Body of pancreas (tissue), 4 donors: Measurements from ENCODE around the gene MYCBP2. TPM values are rescaled to one million over a fixed set of nuclear protein-coding genes. Genes with fewer than 3 reads are reported as not detected.
"Not testable (repeated sequence)": the region's sequence is repeated elsewhere in the genome, so short reads cannot be mapped to it uniquely, and the experiment has no call there.

Source experiments
- ATAC-seq: fragments of 150-250 bp; one replicate; pipeline ENCODE4 v1.9.1; 2016
- DNase-seq, 4 donors: peaks; one replicate each; pipeline ENCODE4 v3.0.0-alpha.2; 2019
- H3K27ac ChIP-seq, 4 donors: fragments of 200-600 bp; sonication (generic); 1 replicate in 3 of 4; 2 replicates in 1 of 4; pipeline versions ENCODE4 v1.5.1 to v1.6.1; 2016 to 2019; ENCODE audit warnings: mild to moderate bottlenecking in 1 of 4, mixed read lengths in 1 of 4, moderate library complexity in 1 of 4
- H3K27me3 ChIP-seq, 2 donors: fragments of 200-600 bp; sonication (generic); one replicate each; pipeline ENCODE4 v1.6.0; 2016; ENCODE audit warnings: mild to moderate bottlenecking in 1 of 2
- H3K36me3 ChIP-seq, 2 donors: fragments of 200-600 bp; sonication (generic); replicated peaks in 1 of 2; 2 replicates each; pipeline ENCODE4 v1.5.1; 2016; ENCODE audit warnings: low read depth in 2 of 2; ENCODE audit not compliant: insufficient read depth in 1 of 2
- H3K4me1 ChIP-seq: fragments of 200-600 bp; sonication (generic); one replicate; pipeline ENCODE4 v1.6.0; 2016
- H3K4me3 ChIP-seq, 2 donors: fragments of 200-600 bp; sonication (generic); 1 replicate in 1 of 2; 2 replicates in 1 of 2; pipeline ENCODE4 v1.5.1; 2016 to 2019
- H3K9me3 ChIP-seq, 3 donors: fragments of 200-600 bp; sonication (generic); 1 replicate in 2 of 3; 2 replicates in 1 of 3; pipeline ENCODE4 v1.5.1; 2016
- POLR2A ChIP-seq, 3 donors: fragments of 450-650 bp; IDR thresholded peaks; one replicate each; pipeline ENCODE4 v1.6.1; 2016; ENCODE audit warnings: antibody characterized with exemption in 3 of 3, mild to moderate bottlenecking in 2 of 3
- WGBS, 2 donors: methylation state at CpG; one replicate each; pipeline ENCODE4 v1.1.5; 2017; 5-methylcytosine and 5-hydroxymethylcytosine counted together
- intact Hi-C: fragments of 100-400 bp; cut with DNase I; formaldehyde crosslinking; loops from one replicate; pipeline ENCODE4 v1.15.1; 2023
- total RNA-seq, 2 donors: library from RNA; depleted of rRNA; stranded (reverse); fragments of >200 nt; gene quantifications; one replicate each; pipeline ENCODE4 v1.1.0, GENCODE V29; 2016
- TF ChIP-seq, protein P1 (sequence below), 7 experiments: fragments of 450-650 bp in 4 of 7; fragments of 200-600 bp in 3 of 7; sonication (generic) in 3 of 7; IDR thresholded peaks; one replicate each; pipeline ENCODE4 v1.5.1; 2016 to 2019; ENCODE audit warnings: antibody characterized with exemption in 7 of 7

MYCBP2 gene
- total RNA-seq, 2 donors from 2014 or later, result 85.9 to 127 TPM

DNA sequence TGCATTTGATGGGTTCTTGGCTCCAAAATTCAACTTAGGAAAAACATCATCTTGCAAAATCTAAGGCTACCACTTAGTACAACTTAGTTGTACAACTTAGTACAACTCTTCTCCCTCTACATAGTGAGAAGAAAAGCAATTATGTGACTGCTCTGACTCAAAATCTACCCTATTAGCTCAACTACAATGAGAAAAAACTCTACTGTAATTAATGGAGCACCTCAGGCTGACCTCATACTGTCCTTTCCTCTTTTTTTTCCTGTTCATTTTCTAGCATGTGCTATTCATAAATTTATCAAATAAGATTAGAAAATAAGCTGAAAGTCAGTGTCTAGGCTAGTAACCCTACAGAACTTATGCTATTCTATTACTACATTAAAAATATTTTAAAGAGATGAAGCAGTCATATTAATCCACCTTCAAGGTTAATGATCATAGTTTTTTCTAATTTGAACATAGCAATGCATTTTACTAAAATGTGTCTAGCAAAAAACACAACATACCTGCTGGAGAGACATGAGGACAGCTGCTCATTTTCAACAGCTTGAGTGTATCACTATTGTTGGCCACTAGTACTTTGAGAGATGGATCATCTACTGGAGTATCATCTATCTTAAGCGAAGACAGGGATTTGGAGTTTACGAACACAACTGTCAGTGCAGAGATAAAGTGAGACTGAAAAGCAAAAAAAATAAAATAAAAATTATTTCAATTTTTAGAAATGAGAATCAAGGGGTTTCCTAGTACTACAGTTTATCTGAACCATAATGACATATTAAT, 311.8 kb downstream of the MYCBP2 start:
- no peaks in the 10 kb centered on the region for H3K9me3 ChIP-seq
- H3K36me3 ChIP-seq, result peaks cover 0 to 23% of the 10 kb centered on the region in 2 donors
- intact Hi-C loops, result no loop called here
- ATAC-seq (no peak), DNase-seq (no peak)
- H3K27me3 ChIP-seq, result no peaks in the 10 kb centered on the region
- no peak overlapping the region for H3K4me3 ChIP-seq
- H3K27ac ChIP-seq, result no peak overlapping the region
- 98% methylated on average over 2 of the region's 2 CpGs for WGBS, 2 donors
- TF ChIP-seq, protein P1, sequence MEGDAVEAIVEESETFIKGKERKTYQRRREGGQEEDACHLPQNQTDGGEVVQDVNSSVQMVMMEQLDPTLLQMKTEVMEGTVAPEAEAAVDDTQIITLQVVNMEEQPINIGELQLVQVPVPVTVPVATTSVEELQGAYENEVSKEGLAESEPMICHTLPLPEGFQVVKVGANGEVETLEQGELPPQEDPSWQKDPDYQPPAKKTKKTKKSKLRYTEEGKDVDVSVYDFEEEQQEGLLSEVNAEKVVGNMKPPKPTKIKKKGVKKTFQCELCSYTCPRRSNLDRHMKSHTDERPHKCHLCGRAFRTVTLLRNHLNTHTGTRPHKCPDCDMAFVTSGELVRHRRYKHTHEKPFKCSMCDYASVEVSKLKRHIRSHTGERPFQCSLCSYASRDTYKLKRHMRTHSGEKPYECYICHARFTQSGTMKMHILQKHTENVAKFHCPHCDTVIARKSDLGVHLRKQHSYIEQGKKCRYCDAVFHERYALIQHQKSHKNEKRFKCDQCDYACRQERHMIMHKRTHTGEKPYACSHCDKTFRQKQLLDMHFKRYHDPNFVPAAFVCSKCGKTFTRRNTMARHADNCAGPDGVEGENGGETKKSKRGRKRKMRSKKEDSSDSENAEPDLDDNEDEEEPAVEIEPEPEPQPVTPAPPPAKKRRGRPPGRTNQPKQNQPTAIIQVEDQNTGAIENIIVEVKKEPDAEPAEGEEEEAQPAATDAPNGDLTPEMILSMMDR (IDR thresholded peaks at IDR 0.05), result no peak
- TF ChIP-seq POLR2A (IDR thresholded peaks at IDR 0.05), result no peak
- H3K4me1 ChIP-seq, result peaks cover 28% of the 10 kb centered on the region

DNA sequence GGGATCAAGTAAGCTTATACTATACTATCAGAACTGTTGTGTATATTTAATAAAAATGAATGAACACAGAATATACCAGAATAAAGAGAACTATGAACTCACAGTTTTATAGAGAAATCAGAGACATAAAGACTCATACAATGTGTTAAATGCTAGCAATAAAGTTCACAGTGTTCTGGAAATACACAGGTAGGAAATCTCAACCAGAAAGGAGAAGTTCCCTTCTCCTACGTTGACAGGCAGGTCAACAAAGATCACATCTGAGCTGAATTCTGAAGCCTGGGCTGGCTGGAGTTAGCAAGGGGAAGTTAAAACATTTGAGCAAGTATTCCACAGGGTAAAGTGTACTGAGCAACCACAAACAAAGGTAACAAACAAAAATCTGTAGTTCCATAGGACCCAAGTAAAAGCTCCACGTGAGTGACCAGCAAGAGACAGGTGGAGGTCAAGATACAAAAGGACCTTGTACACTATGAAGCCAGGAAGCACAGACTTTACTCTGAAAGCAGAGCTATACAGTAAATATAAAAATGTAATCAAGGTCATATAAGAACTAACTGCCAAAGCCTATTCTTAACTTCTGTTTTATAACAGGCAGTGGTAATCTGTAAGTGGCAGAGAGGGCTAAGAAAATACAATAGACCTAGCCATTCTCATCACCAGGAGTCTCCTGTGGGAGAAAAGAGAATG, 312.9 kb downstream of the MYCBP2 start:
- peaks cover 0 to 30% of the 10 kb centered on the region in 2 donors for H3K36me3 ChIP-seq
- no peaks in the 10 kb centered on the region for H3K27me3 ChIP-seq
- H3K27ac ChIP-seq, result no peak overlapping the region
- DNase-seq (no peak), ATAC-seq (no peak)
- no peak overlapping the region for H3K4me3 ChIP-seq
- H3K4me1 ChIP-seq, result peaks cover 20% of the 10 kb centered on the region
- 42 to 64% methylated on average over 2 of the region's 2 CpGs for WGBS, 2 donors
- no peaks in the 10 kb centered on the region for H3K9me3 ChIP-seq
- no peak for TF ChIP-seq POLR2A (IDR thresholded peaks at IDR 0.05)
- TF ChIP-seq, protein P1 (IDR thresholded peaks at IDR 0.05), result no peak
- intact Hi-C loops, result no loop called here

DNA sequence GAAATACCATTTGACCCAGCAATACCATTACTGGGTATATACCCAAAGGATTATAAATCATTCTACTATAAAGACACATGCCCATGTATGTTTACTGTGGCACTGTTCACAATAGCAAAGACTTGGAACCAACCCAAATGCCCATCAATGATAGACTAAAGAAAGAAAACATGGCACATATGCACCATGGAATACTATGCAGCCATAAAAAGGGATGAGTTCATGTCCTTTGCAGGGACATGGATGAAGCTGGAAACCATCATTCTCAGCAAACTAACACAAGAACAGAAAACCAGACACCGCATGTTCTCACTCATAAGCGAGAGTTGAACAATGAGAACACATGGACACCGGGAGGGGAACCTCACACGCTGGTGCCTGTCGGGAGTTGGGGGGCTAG, 317.2 kb downstream of the MYCBP2 start:
- ATAC-seq, DNase-seq, H3K9me3 ChIP-seq, H3K27ac ChIP-seq, H3K27me3 ChIP-seq, H3K4me3 ChIP-seq, intact Hi-C loops: not testable (repeated sequence)
- H3K36me3 ChIP-seq, result peaks cover 0 to 20% of the 10 kb centered on the region in 2 donors
- H3K4me1 ChIP-seq, result peaks cover 11% of the 10 kb centered on the region
- 94 to 96% methylated on average over 5 of the region's 5 CpGs for WGBS, 2 donors

DNA sequence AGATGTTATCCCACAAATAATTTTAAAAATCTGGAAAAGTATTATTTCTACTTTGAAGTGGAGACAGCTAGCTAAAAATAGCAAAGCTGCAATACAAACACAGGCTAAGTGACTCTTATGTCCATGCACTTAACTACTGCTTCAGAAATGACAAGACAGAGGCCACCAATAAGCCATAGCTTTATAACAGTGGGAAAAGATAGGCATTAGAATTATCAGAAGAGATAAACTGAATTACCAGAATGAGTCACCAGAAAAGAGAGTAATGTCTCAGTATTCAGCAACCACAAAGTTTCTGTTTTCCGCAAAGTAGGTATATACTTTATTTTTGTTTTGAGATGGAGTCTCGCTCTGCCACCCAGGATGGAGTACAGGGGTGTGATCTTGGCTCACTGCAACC, 317.9 kb downstream of the MYCBP2 start:
- ATAC-seq (no peak), DNase-seq (no peak)
- no peaks in the 10 kb centered on the region for H3K27me3 ChIP-seq
- 95 to 98% methylated on average over 2 of the region's 2 CpGs for WGBS, 2 donors
- no peaks in the 10 kb centered on the region for H3K9me3 ChIP-seq
- H3K4me1 ChIP-seq, result peaks cover 5% of the 10 kb centered on the region
- intact Hi-C loops, result no loop called here
- no peak overlapping the region for H3K27ac ChIP-seq
- H3K4me3 ChIP-seq, result no peak overlapping the region
- TF ChIP-seq POLR2A (IDR thresholded peaks at IDR 0.05), result no peak
- TF ChIP-seq, protein P1 (IDR thresholded peaks at IDR 0.05), result no peak
- H3K36me3 ChIP-seq, result peaks cover 0 to 18% of the 10 kb centered on the region in 2 donors

DNA sequence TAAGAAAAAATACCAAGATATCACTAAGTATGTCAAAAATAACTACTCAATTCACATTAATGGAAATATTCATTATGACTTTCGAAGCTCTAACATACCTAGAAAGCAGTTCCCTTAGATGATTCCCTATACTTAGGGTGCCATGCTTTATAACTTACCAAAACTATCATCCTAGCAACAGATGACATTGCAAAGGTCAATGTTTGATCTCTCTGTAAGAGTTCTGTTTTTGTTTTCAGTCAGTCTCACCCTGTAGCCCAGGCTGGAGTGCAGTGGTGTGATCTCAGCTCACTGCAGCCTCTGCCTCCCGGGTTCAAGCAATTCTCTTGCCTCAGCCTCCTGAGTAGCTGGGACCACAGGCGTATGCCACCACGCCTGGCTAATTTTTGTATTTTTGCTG, 318.6 kb downstream of the MYCBP2 start:
- intact Hi-C loops, H3K4me3 ChIP-seq, H3K27me3 ChIP-seq, H3K9me3 ChIP-seq, H3K4me1 ChIP-seq, ATAC-seq, DNase-seq, H3K27ac ChIP-seq: not testable (repeated sequence)
- 89 to 94% methylated on average over 2 to 4 of the region's 4 CpGs for WGBS, 2 donors
- H3K36me3 ChIP-seq, result peaks cover 0 to 19% of the 10 kb centered on the region in 2 donors
